ENCODE results near the gene CLEC4C. TPM values are rescaled to one million over a fixed set of nuclear protein-coding genes. Genes with fewer than 3 reads are reported as not detected.

CLEC4C gene
- total and polyA plus RNA-seq, 2 experiments from 2014 or later = not detected

GRCh38 chr12:7758766-7759140 is 11.6 kb upstream of the CLEC4C start:
- H4K20me1 ChIP-seq (replicated peaks; ENCODE audit: insufficient read depth) = no peaks in the 10 kb centered on the region
- no peaks in the 10 kb centered on the region for H3K9me2 ChIP-seq (ENCODE audit: insufficient read depth)
- Mint-ChIP-seq H3K27ac (peak overlapping the region; percentile 96), H3K36me3 (ENCODE audit: low read depth) (no peaks in the 10 kb centered on the region; the same call in 2 of the 3 replicates), H3K9me3 (no peaks in the 10 kb centered on the region; the same call in 2 of the 3 replicates), H3K4me1 (peaks cover 20% of the 10 kb centered on the region), H3K4me3 (no peak overlapping the region), H3K27me3 (ENCODE audit: insufficient read depth, low read depth, poor library complexity) (peaks cover 8% of the 10 kb centered on the region)
- H3K4me2 ChIP-seq = peak overlapping the region; percentile 30
- H3K79me2 ChIP-seq (replicated peaks; ENCODE audit: insufficient read depth) = no peaks in the 10 kb centered on the region
- no peaks in the 10 kb centered on the region for H3K27me3 ChIP-seq (ENCODE audit: insufficient read depth)
- H3K36me3 ChIP-seq (ENCODE audit: insufficient read depth) = no peaks in the 10 kb centered on the region
- H3F3A ChIP-seq (replicated peaks; ENCODE audit: low read depth) = peaks cover 16% of the 10 kb centered on the region; the same call in 1 of the 2 replicates
- H2AFZ ChIP-seq = no peak overlapping the region
- peak overlapping the region; percentile 92 for H3K27ac ChIP-seq (ENCODE audit: low read depth)
- TF ChIP-seq POLR2AphosphoS5 (IDR thresholded peaks at IDR 0.05; ENCODE audit: low read depth) (no peak), JUNB (IDR thresholded peaks at IDR 0.05; ENCODE audit: unreplicated experiment) (no peak), CREB1 (CRISPR knock-in tag; IDR thresholded peaks at IDR 0.05; ENCODE audit: low read depth) (no peak), EZH2phosphoT487 (IDR thresholded peaks at IDR 0.05; ENCODE audit: unreplicated experiment) (no peak), NANOG (IDR thresholded peaks at IDR 0.05; ENCODE audit: borderline replicate concordance) (no peak), ZNF114 (CRISPR knock-in tag; IDR thresholded peaks at IDR 0.05) (no peak), EZH2 (IDR thresholded peaks at IDR 0.05; ENCODE audit: low read depth, unreplicated experiment) (no peak), ZNF331 (CRISPR knock-in tag; IDR thresholded peaks at IDR 0.05; ENCODE audit: low read depth) (no peak)
- TF ChIP-seq, protein P1, sequence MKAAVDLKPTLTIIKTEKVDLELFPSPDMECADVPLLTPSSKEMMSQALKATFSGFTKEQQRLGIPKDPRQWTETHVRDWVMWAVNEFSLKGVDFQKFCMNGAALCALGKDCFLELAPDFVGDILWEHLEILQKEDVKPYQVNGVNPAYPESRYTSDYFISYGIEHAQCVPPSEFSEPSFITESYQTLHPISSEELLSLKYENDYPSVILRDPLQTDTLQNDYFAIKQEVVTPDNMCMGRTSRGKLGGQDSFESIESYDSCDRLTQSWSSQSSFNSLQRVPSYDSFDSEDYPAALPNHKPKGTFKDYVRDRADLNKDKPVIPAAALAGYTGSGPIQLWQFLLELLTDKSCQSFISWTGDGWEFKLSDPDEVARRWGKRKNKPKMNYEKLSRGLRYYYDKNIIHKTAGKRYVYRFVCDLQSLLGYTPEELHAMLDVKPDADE (IDR thresholded peaks at IDR 0.05) = no peak
- TF ChIP-seq, protein P2, sequence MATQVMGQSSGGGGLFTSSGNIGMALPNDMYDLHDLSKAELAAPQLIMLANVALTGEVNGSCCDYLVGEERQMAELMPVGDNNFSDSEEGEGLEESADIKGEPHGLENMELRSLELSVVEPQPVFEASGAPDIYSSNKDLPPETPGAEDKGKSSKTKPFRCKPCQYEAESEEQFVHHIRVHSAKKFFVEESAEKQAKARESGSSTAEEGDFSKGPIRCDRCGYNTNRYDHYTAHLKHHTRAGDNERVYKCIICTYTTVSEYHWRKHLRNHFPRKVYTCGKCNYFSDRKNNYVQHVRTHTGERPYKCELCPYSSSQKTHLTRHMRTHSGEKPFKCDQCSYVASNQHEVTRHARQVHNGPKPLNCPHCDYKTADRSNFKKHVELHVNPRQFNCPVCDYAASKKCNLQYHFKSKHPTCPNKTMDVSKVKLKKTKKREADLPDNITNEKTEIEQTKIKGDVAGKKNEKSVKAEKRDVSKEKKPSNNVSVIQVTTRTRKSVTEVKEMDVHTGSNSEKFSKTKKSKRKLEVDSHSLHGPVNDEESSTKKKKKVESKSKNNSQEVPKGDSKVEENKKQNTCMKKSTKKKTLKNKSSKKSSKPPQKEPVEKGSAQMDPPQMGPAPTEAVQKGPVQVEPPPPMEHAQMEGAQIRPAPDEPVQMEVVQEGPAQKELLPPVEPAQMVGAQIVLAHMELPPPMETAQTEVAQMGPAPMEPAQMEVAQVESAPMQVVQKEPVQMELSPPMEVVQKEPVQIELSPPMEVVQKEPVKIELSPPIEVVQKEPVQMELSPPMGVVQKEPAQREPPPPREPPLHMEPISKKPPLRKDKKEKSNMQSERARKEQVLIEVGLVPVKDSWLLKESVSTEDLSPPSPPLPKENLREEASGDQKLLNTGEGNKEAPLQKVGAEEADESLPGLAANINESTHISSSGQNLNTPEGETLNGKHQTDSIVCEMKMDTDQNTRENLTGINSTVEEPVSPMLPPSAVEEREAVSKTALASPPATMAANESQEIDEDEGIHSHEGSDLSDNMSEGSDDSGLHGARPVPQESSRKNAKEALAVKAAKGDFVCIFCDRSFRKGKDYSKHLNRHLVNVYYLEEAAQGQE (IDR thresholded peaks at IDR 0.05; ENCODE audit: unreplicated experiment) = no peak
- TF ChIP-seq, protein P3, sequence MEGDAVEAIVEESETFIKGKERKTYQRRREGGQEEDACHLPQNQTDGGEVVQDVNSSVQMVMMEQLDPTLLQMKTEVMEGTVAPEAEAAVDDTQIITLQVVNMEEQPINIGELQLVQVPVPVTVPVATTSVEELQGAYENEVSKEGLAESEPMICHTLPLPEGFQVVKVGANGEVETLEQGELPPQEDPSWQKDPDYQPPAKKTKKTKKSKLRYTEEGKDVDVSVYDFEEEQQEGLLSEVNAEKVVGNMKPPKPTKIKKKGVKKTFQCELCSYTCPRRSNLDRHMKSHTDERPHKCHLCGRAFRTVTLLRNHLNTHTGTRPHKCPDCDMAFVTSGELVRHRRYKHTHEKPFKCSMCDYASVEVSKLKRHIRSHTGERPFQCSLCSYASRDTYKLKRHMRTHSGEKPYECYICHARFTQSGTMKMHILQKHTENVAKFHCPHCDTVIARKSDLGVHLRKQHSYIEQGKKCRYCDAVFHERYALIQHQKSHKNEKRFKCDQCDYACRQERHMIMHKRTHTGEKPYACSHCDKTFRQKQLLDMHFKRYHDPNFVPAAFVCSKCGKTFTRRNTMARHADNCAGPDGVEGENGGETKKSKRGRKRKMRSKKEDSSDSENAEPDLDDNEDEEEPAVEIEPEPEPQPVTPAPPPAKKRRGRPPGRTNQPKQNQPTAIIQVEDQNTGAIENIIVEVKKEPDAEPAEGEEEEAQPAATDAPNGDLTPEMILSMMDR (conservative IDR thresholded peaks at IDR 0.05; ENCODE audit: low read depth in 2 of 2) = no peak
- TF ChIP-seq, protein P4, sequence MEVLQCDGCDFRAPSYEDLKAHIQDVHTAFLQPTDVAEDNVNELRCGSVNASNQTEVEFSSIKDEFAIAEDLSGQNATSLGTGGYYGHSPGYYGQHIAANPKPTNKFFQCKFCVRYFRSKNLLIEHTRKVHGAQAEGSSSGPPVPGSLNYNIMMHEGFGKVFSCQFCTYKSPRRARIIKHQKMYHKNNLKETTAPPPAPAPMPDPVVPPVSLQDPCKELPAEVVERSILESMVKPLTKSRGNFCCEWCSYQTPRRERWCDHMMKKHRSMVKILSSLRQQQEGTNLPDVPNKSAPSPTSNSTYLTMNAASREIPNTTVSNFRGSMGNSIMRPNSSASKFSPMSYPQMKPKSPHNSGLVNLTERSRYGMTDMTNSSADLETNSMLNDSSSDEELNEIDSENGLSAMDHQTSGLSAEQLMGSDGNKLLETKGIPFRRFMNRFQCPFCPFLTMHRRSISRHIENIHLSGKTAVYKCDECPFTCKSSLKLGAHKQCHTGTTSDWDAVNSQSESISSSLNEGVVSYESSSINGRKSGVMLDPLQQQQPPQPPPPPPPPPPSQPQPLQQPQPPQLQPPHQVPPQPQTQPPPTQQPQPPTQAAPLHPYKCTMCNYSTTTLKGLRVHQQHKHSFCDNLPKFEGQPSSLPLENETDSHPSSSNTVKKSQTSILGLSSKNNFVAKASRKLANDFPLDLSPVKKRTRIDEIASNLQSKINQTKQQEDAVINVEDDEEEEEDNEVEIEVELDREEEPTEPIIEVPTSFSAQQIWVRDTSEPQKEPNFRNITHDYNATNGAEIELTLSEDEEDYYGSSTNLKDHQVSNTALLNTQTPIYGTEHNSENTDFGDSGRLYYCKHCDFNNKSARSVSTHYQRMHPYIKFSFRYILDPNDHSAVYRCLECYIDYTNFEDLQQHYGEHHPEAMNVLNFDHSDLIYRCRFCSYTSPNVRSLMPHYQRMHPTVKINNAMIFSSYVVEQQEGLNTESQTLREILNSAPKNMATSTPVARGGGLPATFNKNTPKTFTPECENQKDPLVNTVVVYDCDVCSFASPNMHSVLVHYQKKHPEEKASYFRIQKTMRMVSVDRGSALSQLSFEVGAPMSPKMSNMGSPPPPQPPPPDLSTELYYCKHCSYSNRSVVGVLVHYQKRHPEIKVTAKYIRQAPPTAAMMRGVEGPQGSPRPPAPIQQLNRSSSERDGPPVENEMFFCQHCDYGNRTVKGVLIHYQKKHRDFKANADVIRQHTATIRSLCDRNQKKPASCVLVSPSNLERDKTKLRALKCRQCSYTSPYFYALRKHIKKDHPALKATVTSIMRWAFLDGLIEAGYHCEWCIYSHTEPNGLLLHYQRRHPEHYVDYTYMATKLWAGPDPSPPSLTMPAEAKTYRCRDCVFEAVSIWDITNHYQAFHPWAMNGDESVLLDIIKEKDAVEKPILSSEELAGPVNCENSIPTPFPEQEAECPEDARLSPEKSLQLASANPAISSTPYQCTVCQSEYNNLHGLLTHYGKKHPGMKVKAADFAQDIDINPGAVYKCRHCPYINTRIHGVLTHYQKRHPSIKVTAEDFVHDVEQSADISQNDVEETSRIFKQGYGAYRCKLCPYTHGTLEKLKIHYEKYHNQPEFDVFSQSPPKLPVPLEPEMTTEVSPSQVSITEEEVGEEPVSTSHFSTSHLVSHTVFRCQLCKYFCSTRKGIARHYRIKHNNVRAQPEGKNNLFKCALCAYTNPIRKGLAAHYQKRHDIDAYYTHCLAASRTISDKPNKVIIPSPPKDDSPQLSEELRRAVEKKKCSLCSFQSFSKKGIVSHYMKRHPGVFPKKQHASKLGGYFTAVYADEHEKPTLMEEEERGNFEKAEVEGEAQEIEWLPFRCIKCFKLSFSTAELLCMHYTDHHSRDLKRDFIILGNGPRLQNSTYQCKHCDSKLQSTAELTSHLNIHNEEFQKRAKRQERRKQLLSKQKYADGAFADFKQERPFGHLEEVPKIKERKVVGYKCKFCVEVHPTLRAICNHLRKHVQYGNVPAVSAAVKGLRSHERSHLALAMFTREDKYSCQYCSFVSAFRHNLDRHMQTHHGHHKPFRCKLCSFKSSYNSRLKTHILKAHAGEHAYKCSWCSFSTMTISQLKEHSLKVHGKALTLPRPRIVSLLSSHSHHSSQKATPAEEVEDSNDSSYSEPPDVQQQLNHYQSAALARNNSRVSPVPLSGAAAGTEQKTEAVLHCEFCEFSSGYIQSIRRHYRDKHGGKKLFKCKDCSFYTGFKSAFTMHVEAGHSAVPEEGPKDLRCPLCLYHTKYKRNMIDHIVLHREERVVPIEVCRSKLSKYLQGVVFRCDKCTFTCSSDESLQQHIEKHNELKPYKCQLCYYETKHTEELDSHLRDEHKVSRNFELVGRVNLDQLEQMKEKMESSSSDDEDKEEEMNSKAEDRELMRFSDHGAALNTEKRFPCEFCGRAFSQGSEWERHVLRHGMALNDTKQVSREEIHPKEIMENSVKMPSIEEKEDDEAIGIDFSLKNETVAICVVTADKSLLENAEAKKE (CRISPR knock-in tag; IDR thresholded peaks at IDR 0.05) = no peak
- peaks cover 30% of the 10 kb centered on the region for H3K4me1 ChIP-seq (ENCODE audit: insufficient read depth)
- ATAC-seq (peak; percentile 32), DNase-seq (ENCODE audit: low spot score) (peak; percentile 19)
- peak overlapping the region; percentile 21 for H3K4me3 ChIP-seq
